Thoracic aorta (tissue), 2 donors: ENCODE measurements around the gene PER2. TPM values are rescaled to one million over a fixed set of nuclear protein-coding genes. Genes with fewer than 3 reads are reported as not detected.

Source experiments
- ATAC-seq: fragments of 150-250 bp; one replicate; pipeline ENCODE4 v1.8.0; 2017; ENCODE audit warnings: low read depth; ENCODE audit not compliant: insufficient number of reproducible peaks, low FRiP score
- DNase-seq: peaks from one replicate; pipeline ENCODE4 v3.0.0-alpha.2; 2020; ENCODE audit warnings: low spot score
- H3K27ac ChIP-seq, 2 donors: fragments of 200-600 bp; sonication (generic); 1 replicate in 1 of 2; 2 replicates in 1 of 2; pipeline ENCODE4 v1.5.1; 2016; ENCODE audit warnings: mild to moderate bottlenecking in 2 of 2, moderate library complexity in 2 of 2
- H3K27me3 ChIP-seq: fragments of 200-600 bp; sonication (generic); replicated peaks from 2 replicates; pipeline ENCODE4 v1.6.0; 2016; ENCODE audit warnings: mild to moderate bottlenecking; ENCODE audit not compliant: insufficient read depth
- H3K36me3 ChIP-seq: fragments of 200-600 bp; sonication (generic); one replicate; pipeline ENCODE4 v1.5.1; 2016
- H3K4me1 ChIP-seq, 2 donors: fragments of 200-600 bp; sonication (generic); 1 replicate in 1 of 2; 2 replicates in 1 of 2; pipeline versions ENCODE4 v1.5.1 to v1.6.0; 2016; ENCODE audit warnings: low read depth in 2 of 2, mild to moderate bottlenecking in 1 of 2; ENCODE audit not compliant: control insufficient read depth in 1 of 2
- H3K4me3 ChIP-seq: fragments of 200-600 bp; sonication (generic); 2 replicates; pipeline ENCODE4 v1.5.1; 2016; ENCODE audit warnings: mild to moderate bottlenecking
- H3K9me3 ChIP-seq: fragments of 200-600 bp; sonication (generic); 2 replicates; pipeline ENCODE4 v1.5.1; 2016
- CTCF ChIP-seq: fragments of 200-600 bp; sonication (generic); IDR thresholded peaks from one replicate; pipeline ENCODE4 v1.5.1; 2019; ENCODE audit warnings: antibody characterized with exemption
- total RNA-seq, 2 donors: library from RNA; depleted of rRNA; stranded (reverse); fragments of >200 nt; gene quantifications; one replicate each; pipeline versions ENCODE4 v1.1.0 to v1.2.3, GENCODE V29; 2016

Gene PER2
- total RNA-seq, 2 donors from 2014 or later, result 14.2 to 26.2 TPM

- no peak for TF ChIP-seq CTCF
- Histone ChIP-seq H3K27me3 (no peaks in the 10 kb centered on the region), H3K4me1 (no peaks in the 10 kb centered on the region), H3K27ac (no peak overlapping the region), H3K9me3 (no peaks in the 10 kb centered on the region), H3K4me3 (no peak overlapping the region), H3K36me3 (peaks cover 15% of the 10 kb centered on the region)
- ATAC-seq (no peak), DNase-seq (no peak)
Observed at GRCh38 chr2:238334885-238335284, 46.5 kb upstream of the PER2 start.

GRCh38 chr2:238331916-238332315 is 43.5 kb upstream of the PER2 start:
- Histone ChIP-seq H3K9me3 (no peaks in the 10 kb centered on the region), H3K4me1 (no peaks in the 10 kb centered on the region), H3K4me3 (no peak overlapping the region), H3K36me3 (peaks cover 2% of the 10 kb centered on the region), H3K27me3 (no peaks in the 10 kb centered on the region), H3K27ac (no peak overlapping the region)
- ATAC-seq (no peak), DNase-seq (no peak)
- no peak for TF ChIP-seq CTCF

GRCh38 chr2:238330391-238330790 is 42.0 kb upstream of the PER2 start:
- H3K4me3 ChIP-seq, result no peak overlapping the region
- H3K36me3 ChIP-seq, result peaks cover 6% of the 10 kb centered on the region
- H3K27me3 ChIP-seq, result no peaks in the 10 kb centered on the region
- no peaks in the 10 kb centered on the region for H3K4me1 ChIP-seq
- H3K27ac ChIP-seq, result no peak overlapping the region
- DNase-seq (no peak), ATAC-seq (no peak)
- no peak for TF ChIP-seq CTCF
- no peaks in the 10 kb centered on the region for H3K9me3 ChIP-seq

- ATAC-seq (no peak), DNase-seq (no peak)
- H3K27ac ChIP-seq, result no peak overlapping the region
- H3K4me3 ChIP-seq, result no peak overlapping the region
- no peaks in the 10 kb centered on the region for H3K27me3 ChIP-seq
- H3K9me3 ChIP-seq, result no peaks in the 10 kb centered on the region
- no peak for TF ChIP-seq CTCF
- peaks cover 6% of the 10 kb centered on the region for H3K36me3 ChIP-seq
- no peaks in the 10 kb centered on the region for H3K4me1 ChIP-seq
Observed at GRCh38 chr2:238327751-238328150, 39.3 kb upstream of the PER2 start.

- H3K4me3 ChIP-seq, result no peak overlapping the region
- no peak for DNase-seq
Observed at GRCh38 chr2:238326801-238327365, 38.5 kb upstream of the PER2 start.

More at GRCh38 chr2:238326801-238327365, 38.5 kb upstream of the PER2 start:
- peaks cover 6% of the 10 kb centered on the region for H3K36me3 ChIP-seq
- no peak for TF ChIP-seq CTCF
- no peak for ATAC-seq
- H3K9me3 ChIP-seq, result no peaks in the 10 kb centered on the region
- H3K27ac ChIP-seq, result no peak overlapping the region
- peaks cover 0 to 4% of the 10 kb centered on the region in 2 donors for H3K4me1 ChIP-seq
- no peaks in the 10 kb centered on the region for H3K27me3 ChIP-seq
